ENCODE results near the gene NFKBIL1.
"Not testable (repeated sequence)": the region's sequence is repeated elsewhere in the genome, so short reads cannot be mapped to it uniquely, and the experiment has no call there.

NFKBIL1 gene

GRCh38 chr6:31534521-31535040, 12.8 kb upstream of the NFKBIL1 start:
- DNase-seq (ENCODE audit: low read depth) = no peak

GRCh38 chr6:31535538-31536324, 11.7 kb upstream of the NFKBIL1 start:
- no peak for DNase-seq (ENCODE audit: low read depth)

- DNase-seq (ENCODE audit: low read depth) = no peak
Observed at GRCh38 chr6:31538805-31539400, 8.5 kb upstream of the NFKBIL1 start.

- no peak for DNase-seq (ENCODE audit: low read depth)
Observed at GRCh38 chr6:31540640-31541039, 6.8 kb upstream of the NFKBIL1 start.

- peak; percentile 50 for DNase-seq (ENCODE audit: low read depth)
Observed at GRCh38 chr6:31541059-31541657, 6.2 kb upstream of the NFKBIL1 start.

GRCh38 chr6:31541658-31542521, 5.5 kb upstream of the NFKBIL1 start, which contains the start of gene DDX39B:
Gene DDX39B, minus strand, starts transcription at chr6:31542003. Its CDS starts 1,471 bp downstream, at chr6:31540532.
- peak; percentile 82 for DNase-seq (ENCODE audit: low read depth)

- no peak for DNase-seq (ENCODE audit: low read depth)
Observed at GRCh38 chr6:31543639-31544038, 3.8 kb upstream of the NFKBIL1 start.

- DNase-seq (ENCODE audit: low read depth) = no peak
Observed at GRCh38 chr6:31544676-31545075, 2.7 kb upstream of the NFKBIL1 start.

GRCh38 chr6:31545291-31545690, 2.1 kb upstream of the NFKBIL1 start:
- no peak for DNase-seq (ENCODE audit: low read depth)

- DNase-seq (ENCODE audit: low read depth) = peak; percentile 72
Observed at GRCh38 chr6:31546339-31546957, 960 bp upstream of the NFKBIL1 start, which contains the start of gene ATP6V1G2. Gene ATP6V1G2, minus strand, starts transcription at chr6:31546608. Its CDS starts 49 bp downstream, at chr6:31546559.

- DNase-seq (ENCODE audit: low read depth) = no peak
Observed at GRCh38 chr6:31547727-31548543, 527 bp downstream of the NFKBIL1 start.

GRCh38 chr6:31548544-31548873, 1.1 kb downstream of the NFKBIL1 start:
- DNase-seq (ENCODE audit: low read depth) = no peak

- not testable (repeated sequence) for DNase-seq (ENCODE audit: low read depth)
Observed at GRCh38 chr6:31551371-31551770, 4.0 kb downstream of the NFKBIL1 start.

- DNase-seq (ENCODE audit: low read depth) = no peak
Observed at GRCh38 chr6:31556307-31556706, 8.9 kb downstream of the NFKBIL1 start.

GRCh38 chr6:31557443-31558317, 10.3 kb downstream of the NFKBIL1 start:
- no peak for DNase-seq (ENCODE audit: low read depth)

GRCh38 chr6:31558318-31558625, 10.9 kb downstream of the NFKBIL1 start:
- DNase-seq (ENCODE audit: low read depth) = no peak

- DNase-seq (ENCODE audit: low read depth) = no peak
Observed at GRCh38 chr6:31558631-31559500, 11.5 kb downstream of the NFKBIL1 start.

- no peak for DNase-seq (ENCODE audit: low read depth)
Observed at GRCh38 chr6:31559606-31559957, 12.2 kb downstream of the NFKBIL1 start.
